Lung (tissue), 12 donors: Measurements from ENCODE around the gene SPRED1. TPM values are rescaled to one million over a fixed set of nuclear protein-coding genes. Genes with fewer than 3 reads are reported as not detected.
A peak's percentile ranks its signal among the peaks of the same experiment; 100 is the strongest.

Source experiments
- ATAC-seq: fragments of 200-7000 bp; cut with Tn5 transposase; one replicate; pipeline ENCODE4 v1.9.1; 2020; ENCODE audit warnings: moderate number of reproducible peaks; ENCODE audit not compliant: insufficient read depth, low FRiP score
- DNase-seq, 3 donors: peaks; one replicate each; pipeline ENCODE4 v3.0.0-alpha.2; 2013 to 2017
- H3K27ac ChIP-seq, 2 donors: one replicate each; pipeline ENCODE4 v1.5.1; 2013; ENCODE audit warnings: mild to moderate bottlenecking in 2 of 2, moderate library complexity in 2 of 2, control low read depth in 1 of 2, inconsistent platforms in 1 of 2, low read depth in 1 of 2, low read length in 1 of 2
- H3K27me3 ChIP-seq, 3 donors: one replicate each; pipeline ENCODE4 v1.5.1; 2013; ENCODE audit warnings: low read length in 2 of 3; ENCODE audit not compliant: control insufficient read depth in 3 of 3, insufficient read depth in 3 of 3
- H3K36me3 ChIP-seq, 4 donors: one replicate each; pipeline ENCODE4 v1.5.1; 2013; ENCODE audit warnings: low read length in 4 of 4, mild to moderate bottlenecking in 1 of 4, moderate library complexity in 1 of 4; ENCODE audit not compliant: control insufficient read depth in 4 of 4, insufficient read depth in 4 of 4
- H3K4me1 ChIP-seq, 5 donors: one replicate each; pipeline ENCODE4 v1.5.1; 2013; ENCODE audit warnings: low read length in 5 of 5, mild to moderate bottlenecking in 2 of 5, moderate library complexity in 1 of 5; ENCODE audit not compliant: control insufficient read depth in 5 of 5, insufficient read depth in 5 of 5
- H3K4me3 ChIP-seq: one replicate; pipeline ENCODE4 v1.5.1; 2013; ENCODE audit warnings: mild to moderate bottlenecking, control low read depth, moderate library complexity
- H3K9ac ChIP-seq, 2 donors: one replicate each; pipeline ENCODE4 v1.5.1; 2013; ENCODE audit warnings: low read length in 2 of 2, control low read depth in 1 of 2; ENCODE audit not compliant: insufficient read depth in 1 of 2
- H3K9me3 ChIP-seq, 4 donors: one replicate each; pipeline ENCODE4 v1.5.1; 2013; ENCODE audit warnings: low read length in 3 of 4, mild to moderate bottlenecking in 1 of 4, moderate library complexity in 1 of 4; ENCODE audit not compliant: control insufficient read depth in 4 of 4, insufficient read depth in 3 of 4
- WGBS, 2 donors: extraction: QIAGEN DNeasy Blood & Tissue Kit; methylation state at CpG; one replicate each; pipeline ENCODE4 v1.1.7; 2013; 5-methylcytosine and 5-hydroxymethylcytosine counted together
- polyA plus RNA-seq, 2 donors: library from polyadenylated mRNA; stranded (reverse); fragments of 200-250 nt; gene quantifications; one replicate each; pipeline ENCODE4 v1.2.1, GENCODE V29; 2013
- total RNA-seq, 2 donors: library from RNA; depleted of rRNA in 1 of 2; stranded (reverse); fragments of >200 nt in 1 of 2; gene quantifications; one replicate each; pipeline ENCODE4 v1.2.1, GENCODE V29; 2014 to 2021
- TF ChIP-seq, protein P1 (sequence below): IDR thresholded peaks from 2 replicates; pipeline ENCODE4 v1.5.1; 2012; ENCODE audit warnings: mild to moderate bottlenecking; ENCODE audit errors: control extremely low read depth, extremely low read depth
- donor health status: control.
- donor health status: control.
- donor health status: Bipolar disorder and iron deficiency.
- donor health status: healthy.
- donor health status: DM: yes; HTN: yes; CAD: no.

The SPRED1 gene
- total and polyA plus RNA-seq, 4 donors, result 7.9 to 61.1 (median 31.0) TPM

DNA sequence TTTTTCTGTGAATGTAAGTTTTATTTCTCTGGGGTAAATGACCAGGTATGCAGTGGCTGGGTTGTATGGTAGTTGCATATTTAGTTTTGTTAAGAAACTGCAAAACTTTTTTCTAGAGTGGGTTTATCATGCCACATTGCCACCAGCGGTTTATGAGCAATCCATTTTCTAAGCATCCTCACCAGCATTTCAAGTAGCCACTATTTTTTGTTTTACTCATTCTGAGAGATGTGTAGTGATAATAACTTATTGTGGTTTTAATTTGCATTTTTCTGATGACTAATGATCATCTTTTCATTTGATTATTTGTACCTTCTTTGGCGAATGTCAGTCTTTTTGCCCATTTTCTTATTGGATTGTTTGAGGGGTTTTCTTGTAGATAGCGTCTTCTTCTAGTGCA lies 56.2 kb downstream of the SPRED1 start:
- 90 to 94% methylated on average over 3 of the region's 3 CpGs for WGBS, 2 donors
- Histone ChIP-seq H3K4me3 (no peak overlapping the region), H3K9me3 (no peaks in the 10 kb centered on the region), H3K4me1 (peaks cover 0 to 7% (median 3%) of the 10 kb centered on the region in 5 donors), H3K27me3 (no peaks in the 10 kb centered on the region), H3K9ac (no peak overlapping the region), H3K27ac (no peak overlapping the region), H3K36me3 (peaks cover 0 to 13% (median 3%) of the 10 kb centered on the region in 4 donors)
- TF ChIP-seq, protein P1, sequence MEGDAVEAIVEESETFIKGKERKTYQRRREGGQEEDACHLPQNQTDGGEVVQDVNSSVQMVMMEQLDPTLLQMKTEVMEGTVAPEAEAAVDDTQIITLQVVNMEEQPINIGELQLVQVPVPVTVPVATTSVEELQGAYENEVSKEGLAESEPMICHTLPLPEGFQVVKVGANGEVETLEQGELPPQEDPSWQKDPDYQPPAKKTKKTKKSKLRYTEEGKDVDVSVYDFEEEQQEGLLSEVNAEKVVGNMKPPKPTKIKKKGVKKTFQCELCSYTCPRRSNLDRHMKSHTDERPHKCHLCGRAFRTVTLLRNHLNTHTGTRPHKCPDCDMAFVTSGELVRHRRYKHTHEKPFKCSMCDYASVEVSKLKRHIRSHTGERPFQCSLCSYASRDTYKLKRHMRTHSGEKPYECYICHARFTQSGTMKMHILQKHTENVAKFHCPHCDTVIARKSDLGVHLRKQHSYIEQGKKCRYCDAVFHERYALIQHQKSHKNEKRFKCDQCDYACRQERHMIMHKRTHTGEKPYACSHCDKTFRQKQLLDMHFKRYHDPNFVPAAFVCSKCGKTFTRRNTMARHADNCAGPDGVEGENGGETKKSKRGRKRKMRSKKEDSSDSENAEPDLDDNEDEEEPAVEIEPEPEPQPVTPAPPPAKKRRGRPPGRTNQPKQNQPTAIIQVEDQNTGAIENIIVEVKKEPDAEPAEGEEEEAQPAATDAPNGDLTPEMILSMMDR, result no peak
- ATAC-seq (no peak), DNase-seq (no peak)

DNA sequence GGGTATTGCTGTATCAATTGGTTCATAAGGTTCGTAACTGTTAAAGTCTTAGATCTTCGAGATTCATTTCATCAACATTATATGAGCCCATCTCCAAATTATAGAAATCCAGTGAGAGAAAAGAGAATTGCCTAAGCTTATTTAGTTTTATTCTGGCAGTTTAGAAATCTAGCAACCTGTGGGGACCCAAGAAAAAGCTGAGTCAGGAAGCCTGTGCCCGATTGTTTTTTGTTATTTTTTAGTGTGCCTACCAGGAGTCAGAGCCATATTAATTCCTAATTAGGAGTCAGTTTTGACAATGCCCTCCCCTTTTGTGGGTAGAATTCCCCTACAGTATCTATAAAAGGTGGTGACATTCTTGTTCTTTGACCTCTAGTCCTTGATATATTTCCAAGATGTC lies 59.6 kb downstream of the SPRED1 start:
- H3K27me3 ChIP-seq, result no peaks in the 10 kb centered on the region
- H3K4me1 ChIP-seq, result peaks cover 0 to 2% (median 0%) of the 10 kb centered on the region in 5 donors
- WGBS, 2 donors, result 89 to 94% methylated on average over 3 of the region's 3 CpGs
- H3K9me3 ChIP-seq, result no peaks in the 10 kb centered on the region
- H3K36me3 ChIP-seq, result peaks cover 0 to 6% (median 3%) of the 10 kb centered on the region in 4 donors
- no peak for DNase-seq
- no peak for ATAC-seq
- H3K27ac ChIP-seq, result no peak overlapping the region
- no peak overlapping the region for H3K4me3 ChIP-seq
- H3K9ac ChIP-seq, result no peak overlapping the region
- TF ChIP-seq, protein P1, result no peak

DNA sequence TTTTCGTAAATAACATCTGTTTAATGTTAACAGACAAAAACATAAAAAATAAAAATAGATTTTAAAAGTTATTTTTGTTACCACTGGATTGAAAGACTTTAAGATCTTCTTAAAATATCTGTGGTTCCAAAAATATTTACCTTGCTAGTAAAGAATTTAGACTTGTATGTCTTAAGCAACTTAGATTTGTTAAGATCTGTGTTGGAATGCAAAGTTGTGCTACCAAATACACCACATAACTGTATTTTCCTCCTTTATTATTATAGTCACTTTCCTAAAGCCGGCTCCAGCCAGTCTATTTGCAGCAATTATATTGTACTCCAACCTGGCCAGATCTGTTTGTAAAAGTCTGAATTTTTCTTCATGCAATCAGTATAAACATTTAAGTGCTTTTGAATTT lies 63.7 kb downstream of the SPRED1 start:
- H3K4me3 ChIP-seq, result no peak overlapping the region
- no peaks in the 10 kb centered on the region for H3K9me3 ChIP-seq
- H3K27ac ChIP-seq, result no peak overlapping the region
- H3K9ac ChIP-seq, result no peak overlapping the region
- H3K36me3 ChIP-seq, result peaks cover 0 to 5% (median 0%) of the 10 kb centered on the region in 4 donors
- DNase-seq, result peak in 2 of 3 donors; percentile 14 to 16
- WGBS, 2 donors, result 72 to 84% methylated on average over 2 of the region's 2 CpGs
- no peak for ATAC-seq
- H3K27me3 ChIP-seq, result no peaks in the 10 kb centered on the region
- H3K4me1 ChIP-seq, result no peaks in the 10 kb centered on the region
- TF ChIP-seq, protein P1, result no peak

DNA sequence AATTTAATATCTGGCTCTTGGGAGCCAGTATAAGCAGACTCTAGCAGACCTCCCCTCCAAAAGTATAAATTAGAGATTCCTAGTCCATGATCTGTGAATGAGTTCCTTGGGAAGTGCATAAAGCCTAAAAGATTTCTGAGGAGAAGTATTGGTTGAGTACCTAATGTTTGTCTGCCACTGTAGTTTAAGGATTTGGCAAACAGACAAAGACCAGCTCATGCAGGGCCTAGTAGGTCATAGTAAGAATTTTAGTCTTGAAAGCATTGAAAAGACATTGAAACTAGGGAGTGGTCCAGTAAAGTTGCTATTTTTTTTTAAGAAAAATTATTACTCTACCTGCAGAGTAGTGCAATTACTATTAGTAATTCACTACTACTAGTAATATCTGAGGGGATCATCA lies 67.5 kb downstream of the SPRED1 start:
- no peaks in the 10 kb centered on the region for H3K4me1 ChIP-seq
- ATAC-seq (no peak), DNase-seq (no peak)
- no peak overlapping the region for H3K9ac ChIP-seq
- peaks cover 0 to 17% (median 7%) of the 10 kb centered on the region in 4 donors for H3K36me3 ChIP-seq
- TF ChIP-seq, protein P1, result no peak
- H3K27ac ChIP-seq, result no peak overlapping the region
- H3K9me3 ChIP-seq, result no peaks in the 10 kb centered on the region
- H3K4me3 ChIP-seq, result no peak overlapping the region
- no peaks in the 10 kb centered on the region for H3K27me3 ChIP-seq
